Activated B cell treated with CpG ODN at 0.5 μM for 24 hours (primary cell): ENCODE measurements around the gene KIT. TPM values are rescaled to one million over a fixed set of nuclear protein-coding genes. Genes with fewer than 3 reads are reported as not detected.

Experiments
- ATAC-seq: fragments of 200-7000 bp; cut with Tn5 transposase; one replicate; pipeline ENCODE4 v1.10.0; 2021; ENCODE audit warnings: low read depth, mild to moderate bottlenecking, moderate library complexity
- CTCF ChIA-PET: fragments of 350-600 bp; sonication (Branson Sonifier 250); formaldehyde crosslinking; loops from one replicate; lab custom pipeline; 2021; ENCODE audit warnings: antibody characterized with exemption; lab: Charles Lee
- POLR2A ChIA-PET: fragments of 350-600 bp; sonication (Branson Sonifier 250); formaldehyde crosslinking; loops from one replicate; lab custom pipeline; 2021; ENCODE audit warnings: antibody characterized with exemption; lab: Charles Lee
- DNase-seq: peaks from one replicate; pipeline ENCODE4 v3.0.0; 2022
- H3K27ac Mint-ChIP-seq: one replicate; pipeline ENCODE4 v1.8.0; 2020; ENCODE audit warnings: mixed read lengths
- H3K27me3 Mint-ChIP-seq: one replicate; pipeline ENCODE4 v1.8.0; 2021; ENCODE audit warnings: mixed read lengths
- H3K36me3 Mint-ChIP-seq: one replicate; pipeline ENCODE4 v1.8.0; 2021; ENCODE audit warnings: low read depth, mixed read lengths
- H3K4me1 Mint-ChIP-seq: one replicate; pipeline ENCODE4 v1.8.0; 2021; ENCODE audit warnings: mixed read lengths
- H3K4me3 Mint-ChIP-seq: one replicate; pipeline ENCODE4 v1.8.0; 2020; ENCODE audit warnings: mild to moderate bottlenecking, mixed read lengths
- H3K9me3 Mint-ChIP-seq: one replicate; pipeline ENCODE4 v1.8.0; 2020; ENCODE audit warnings: mixed read lengths
- CTCF ChIP-seq: fragments of 200-600 bp; IDR thresholded peaks from one replicate; pipeline ENCODE4 v1.8.0; 2022; ENCODE audit warnings: antibody characterized with exemption, mild to moderate bottlenecking
- intact Hi-C: fragments of 100-400 bp; cut with micrococcal nuclease; formaldehyde crosslinking; loops from one replicate; pipeline ENCODE4 v1.15.1; 2024
- total RNA-seq: library from RNA; stranded (reverse); gene quantifications from 2 replicates; pipeline ENCODE4 v1.2.3, GENCODE V29; 2022

KIT gene
- total RNA-seq, 1 donor from 2014 or later, result not detected

DNA sequence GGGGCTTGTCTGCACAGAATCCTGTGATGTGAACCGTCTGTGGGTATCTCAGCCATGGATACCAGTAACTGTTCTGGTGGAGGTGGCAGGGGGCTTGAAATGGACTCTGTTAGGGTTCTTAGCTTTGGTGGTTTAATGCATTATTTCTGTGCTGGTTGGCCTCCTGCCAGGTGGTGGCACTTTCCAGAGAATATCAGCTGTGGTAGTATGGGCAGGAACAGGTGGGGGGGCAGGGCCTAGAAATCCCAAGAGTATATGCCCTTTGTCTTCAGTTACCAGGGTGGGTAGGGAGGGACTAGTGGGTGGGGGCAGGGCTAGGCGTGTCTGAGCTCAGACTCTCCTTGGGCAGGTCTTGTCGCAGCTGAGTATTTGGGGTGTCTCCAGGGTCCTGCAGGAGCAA is 106.7 kb downstream of the KIT start:
- no peak overlapping the region for H3K4me3 Mint-ChIP-seq
- intact Hi-C loops, result no loop called here
- peaks cover 5% of the 10 kb centered on the region for H3K36me3 Mint-ChIP-seq
- no peaks in the 10 kb centered on the region for H3K27me3 Mint-ChIP-seq
- H3K9me3 Mint-ChIP-seq, result peaks cover 22% of the 10 kb centered on the region
- CTCF ChIA-PET, result no interaction called here
- DNase-seq (no peak), ATAC-seq (no peak)
- TF ChIP-seq CTCF, result no peak
- no peak overlapping the region for H3K27ac Mint-ChIP-seq
- H3K4me1 Mint-ChIP-seq, result peaks cover 16% of the 10 kb centered on the region
- POLR2A ChIA-PET, result no interaction called here

DNA sequence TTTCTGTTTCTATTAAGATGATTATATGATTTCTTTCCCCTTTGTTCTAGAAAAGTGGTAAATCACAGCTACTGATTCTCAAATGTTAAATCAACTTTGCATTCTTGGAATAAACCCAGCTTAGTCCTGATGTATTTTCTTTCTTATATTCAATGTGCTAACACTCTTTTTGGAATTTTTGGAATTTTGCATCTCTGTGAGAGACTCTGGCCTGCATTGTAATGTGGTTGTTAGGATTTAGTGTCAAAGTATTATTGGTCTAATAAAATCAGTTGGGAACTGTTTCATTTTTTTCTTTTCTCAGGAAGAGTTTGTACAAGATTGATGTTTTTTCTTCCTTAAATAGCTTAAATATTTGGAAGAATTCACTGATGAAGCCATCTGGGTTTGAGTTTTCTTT is 109.6 kb downstream of the KIT start:
- ATAC-seq, result no peak
- no peak overlapping the region for H3K4me3 Mint-ChIP-seq
- TF ChIP-seq CTCF, result no peak
- H3K27ac Mint-ChIP-seq, result no peak overlapping the region
- intact Hi-C loops, result no loop called here
- peaks cover 3% of the 10 kb centered on the region for H3K4me1 Mint-ChIP-seq
- ChIA-PET POLR2A (no interaction called here), CTCF (no interaction called here)
- peaks cover 10% of the 10 kb centered on the region for H3K9me3 Mint-ChIP-seq
- H3K36me3 Mint-ChIP-seq, result no peaks in the 10 kb centered on the region
- no peaks in the 10 kb centered on the region for H3K27me3 Mint-ChIP-seq
- no peak for DNase-seq

- CTCF ChIA-PET, result no interaction called here
- Mint-ChIP-seq H3K27me3 (no peaks in the 10 kb centered on the region), H3K4me3 (no peak overlapping the region), H3K27ac (no peak overlapping the region), H3K9me3 (peaks cover 2% of the 10 kb centered on the region), H3K4me1 (no peaks in the 10 kb centered on the region), H3K36me3 (no peaks in the 10 kb centered on the region)
- DNase-seq (no peak), ATAC-seq (no peak)
- intact Hi-C loops, result no loop called here
- POLR2A ChIA-PET, result no interaction called here
- TF ChIP-seq CTCF, result no peak
These were observed 115.3 kb downstream of the KIT start for GRCh38 chr4:54773022-54773421.

GRCh38 chr4:54779036-54779435 is 121.3 kb downstream of the KIT start:
- POLR2A ChIA-PET, result no interaction called here
- intact Hi-C loops, result no loop called here
- no peaks in the 10 kb centered on the region for H3K27me3 Mint-ChIP-seq
- CTCF ChIA-PET, result no interaction called here
- no peak overlapping the region for H3K27ac Mint-ChIP-seq
- peaks cover 3% of the 10 kb centered on the region for H3K4me1 Mint-ChIP-seq
- DNase-seq, result no peak
- TF ChIP-seq CTCF, result no peak
- H3K9me3 Mint-ChIP-seq, result no peaks in the 10 kb centered on the region
- no peak overlapping the region for H3K4me3 Mint-ChIP-seq
- no peaks in the 10 kb centered on the region for H3K36me3 Mint-ChIP-seq
- no peak for ATAC-seq

DNA sequence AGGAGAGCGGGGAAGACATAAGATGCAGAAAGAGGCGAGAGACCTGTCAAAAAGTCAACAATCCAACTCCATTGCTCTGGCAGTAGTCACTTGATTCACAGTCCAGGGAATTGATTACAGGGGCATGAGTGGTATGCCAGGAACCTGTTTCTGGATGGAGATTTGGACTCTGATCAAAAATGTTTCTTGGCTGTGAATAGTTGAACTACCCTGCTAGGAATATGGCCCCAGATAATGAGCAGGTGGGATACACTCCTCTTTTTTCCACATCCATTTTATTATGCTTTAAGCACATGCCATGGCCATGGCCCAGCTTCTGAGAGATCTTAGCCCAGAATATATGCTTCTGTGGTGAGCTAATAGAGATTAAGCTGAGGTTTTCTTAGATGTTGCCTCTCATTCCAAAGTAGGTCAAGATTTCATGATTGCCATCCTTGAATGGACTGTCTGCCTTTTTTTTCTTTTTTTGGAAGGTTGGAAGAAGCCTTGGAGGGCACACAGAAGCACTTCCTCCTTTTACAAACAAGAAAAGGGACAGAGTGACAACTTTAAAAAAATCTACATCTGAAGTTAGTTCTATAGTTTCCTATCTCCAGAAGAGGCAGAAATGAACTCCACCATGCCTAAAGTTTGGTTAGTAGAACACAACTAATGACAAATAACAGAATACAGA is 121.9 kb downstream of the KIT start:
- Mint-ChIP-seq H3K4me1 (peaks cover 3% of the 10 kb centered on the region), H3K27ac (no peak overlapping the region), H3K9me3 (no peaks in the 10 kb centered on the region), H3K36me3 (no peaks in the 10 kb centered on the region), H3K27me3 (no peaks in the 10 kb centered on the region), H3K4me3 (no peak overlapping the region)
- ATAC-seq, result no peak
- CTCF ChIA-PET, result no interaction called here
- no peak for DNase-seq
- intact Hi-C loops, result no loop called here
- POLR2A ChIA-PET, result no interaction called here
- TF ChIP-seq CTCF, result no peak
